Liver (tissue), 9 donors: Measurements from ENCODE around the gene SNRNP70. TPM values are rescaled to one million over a fixed set of nuclear protein-coding genes. Genes with fewer than 3 reads are reported as not detected.
"Not testable (repeated sequence)": the region's sequence is repeated elsewhere in the genome, so short reads cannot be mapped to it uniquely, and the experiment has no call there.

Experiments used
- DNase-seq: peaks from one replicate; pipeline ENCODE4 v3.0.0-alpha.2; 2017; ENCODE audit warnings: low spot score
- H3K27ac ChIP-seq, 2 donors: one replicate each; pipeline ENCODE4 v1.7.0; 2013; ENCODE audit warnings: inconsistent platforms in 2 of 2, low read length in 2 of 2, control low read depth in 1 of 2, low read depth in 1 of 2, mild to moderate bottlenecking in 1 of 2
- H3K27me3 ChIP-seq, 4 donors: one replicate each; pipeline versions ENCODE4 v1.6.1 to v1.7.0; 2013; ENCODE audit warnings: low read length in 3 of 4, inconsistent platforms in 1 of 4, mild to moderate bottlenecking in 1 of 4, moderate library complexity in 1 of 4; ENCODE audit not compliant: control insufficient read depth in 4 of 4, insufficient read depth in 4 of 4
- H3K36me3 ChIP-seq, 4 donors: one replicate each; pipeline versions ENCODE4 v1.6.1 to v1.7.0; 2013; ENCODE audit warnings: low read length in 3 of 4, mild to moderate bottlenecking in 3 of 4, low read depth in 1 of 4, moderate library complexity in 1 of 4; ENCODE audit not compliant: control insufficient read depth in 4 of 4, insufficient read depth in 3 of 4
- H3K4me1 ChIP-seq, 4 donors: one replicate each; pipeline versions ENCODE4 v1.6.1 to v1.7.0; 2013; ENCODE audit warnings: low read length in 3 of 4, mild to moderate bottlenecking in 3 of 4, moderate library complexity in 1 of 4; ENCODE audit not compliant: control insufficient read depth in 4 of 4, insufficient read depth in 4 of 4
- H3K4me3 ChIP-seq, 3 donors: one replicate each; pipeline versions ENCODE4 v1.6.1 to v1.7.0; 2013; ENCODE audit warnings: low read length in 3 of 3, control low read depth in 1 of 3, low read depth in 1 of 3, mild to moderate bottlenecking in 1 of 3
- H3K9ac ChIP-seq, 2 donors: one replicate each; pipeline ENCODE4 v1.7.0; 2013; ENCODE audit warnings: low read length in 2 of 2, mild to moderate bottlenecking in 2 of 2, moderate library complexity in 2 of 2, control low read depth in 1 of 2, low read depth in 1 of 2
- H3K9me3 ChIP-seq, 4 donors: one replicate each; pipeline versions ENCODE4 v1.6.1 to v1.7.0; 2013; ENCODE audit warnings: low read length in 3 of 4; ENCODE audit not compliant: control insufficient read depth in 4 of 4
- ATF3 ChIP-seq: IDR thresholded peaks from 2 replicates; pipeline ENCODE4 v1.6.1; 2016; ENCODE audit warnings: antibody characterized with exemption
- CTCF ChIP-seq: fragments of 150-350 bp; IDR thresholded peaks from 2 replicates; pipeline ENCODE4 v1.5.1; 2017; ENCODE audit warnings: improper control_type of control experiment, low read depth, low read length; ENCODE audit not compliant: missing input control
- EGR1 ChIP-seq, 2 donors: IDR thresholded peaks; 2 replicates each; pipeline ENCODE4 v1.6.1; 2016 to 2018; ENCODE audit warnings: antibody characterized with exemption in 2 of 2, low read depth in 2 of 2
- FOXA1 ChIP-seq: IDR thresholded peaks from 2 replicates; pipeline ENCODE4 v1.6.1; 2016; ENCODE audit warnings: antibody characterized with exemption
- FOXA2 ChIP-seq: IDR thresholded peaks from 2 replicates; pipeline ENCODE4 v1.6.1; 2016; ENCODE audit warnings: antibody characterized with exemption
- GABPA ChIP-seq, 2 donors: IDR thresholded peaks in 1 of 2; conservative IDR thresholded peaks in 1 of 2; 2 replicates each; pipeline ENCODE4 v1.6.1; 2016; ENCODE audit warnings: antibody characterized with exemption in 2 of 2, mild to moderate bottlenecking in 1 of 2, moderate library complexity in 1 of 2
- HNF4A ChIP-seq, 2 donors: conservative IDR thresholded peaks; 2 replicates each; pipeline ENCODE4 v1.6.1; 2016; ENCODE audit warnings: antibody characterized with exemption in 2 of 2, mild to moderate bottlenecking in 2 of 2
- HNF4G ChIP-seq: IDR thresholded peaks from 2 replicates; pipeline ENCODE4 v1.6.1; 2016; ENCODE audit warnings: antibody characterized with exemption
- JUND ChIP-seq, 2 donors: IDR thresholded peaks; 2 replicates each; pipeline ENCODE4 v1.6.1; 2016; ENCODE audit warnings: antibody characterized with exemption in 2 of 2
- MAX ChIP-seq: IDR thresholded peaks from 2 replicates; pipeline ENCODE4 v1.6.1; 2016; ENCODE audit warnings: antibody characterized with exemption
- NR2F2 ChIP-seq: IDR thresholded peaks from 2 replicates; pipeline ENCODE4 v1.6.1; 2016; ENCODE audit warnings: antibody characterized with exemption
- RAD21 ChIP-seq, 2 donors: IDR thresholded peaks; 2 replicates each; pipeline ENCODE4 v1.6.1; 2016; ENCODE audit warnings: antibody characterized with exemption in 2 of 2, mild to moderate bottlenecking in 2 of 2
- REST ChIP-seq: IDR thresholded peaks from 2 replicates; pipeline ENCODE4 v1.6.1; 2016; ENCODE audit warnings: antibody characterized with exemption, mild to moderate bottlenecking
- RXRA ChIP-seq, 2 donors: IDR thresholded peaks; 2 replicates each; pipeline ENCODE4 v1.6.1; 2017 to 2018; ENCODE audit warnings: antibody characterized with exemption in 2 of 2, mild to moderate bottlenecking in 1 of 2
- SP1 ChIP-seq: IDR thresholded peaks from 2 replicates; pipeline ENCODE4 v1.6.1; 2018; ENCODE audit warnings: antibody characterized with exemption, mild to moderate bottlenecking
- TAF1 ChIP-seq: conservative IDR thresholded peaks from 2 replicates; pipeline ENCODE4 v1.6.1; 2016; ENCODE audit warnings: antibody characterized with exemption, mild to moderate bottlenecking
- YY1 ChIP-seq: IDR thresholded peaks from 2 replicates; pipeline ENCODE4 v1.6.1; 2016; ENCODE audit warnings: antibody characterized with exemption, mild to moderate bottlenecking
- ZBTB33 ChIP-seq: IDR thresholded peaks from 2 replicates; pipeline ENCODE4 v1.6.1; 2016; ENCODE audit warnings: antibody characterized with exemption
- WGBS: extraction: QIAGEN DNeasy Blood & Tissue Kit; methylation state at CpG from one replicate; pipeline ENCODE4 v1.1.7; 2013; 5-methylcytosine and 5-hydroxymethylcytosine counted together
- polyA plus RNA-seq, 2 donors: library from polyadenylated mRNA; stranded (reverse) in 1 of 2; unstranded in 1 of 2; fragments of 200-250 nt in 1 of 2; fragments of >200 nt in 1 of 2; fragmentation: Nextera tagmentation in 1 of 2; extraction: Ambion mirVana in 1 of 2; gene quantifications; one replicate each; pipeline versions ENCODE4 v1.2.1 to v1.2.3, GENCODE V29; 2013 to 2015
- total RNA-seq, 2 donors: library from RNA; depleted of rRNA; stranded (reverse); fragments of >200 nt; gene quantifications; one replicate each; pipeline ENCODE4 v1.2.3, GENCODE V29; 2014
- donor health status: healthy.
- donor health status: healthy.
- donor health status: healthy.
- donor health status: healthy.
- donor health status: healthy.

SNRNP70 gene
- total RNA-seq (100 to 1,000 TPM; 118 to 166 TPM), polyA plus RNA-seq (10 to 100 TPM; 34.2 to 71.6 TPM)

GRCh38 chr19:49085020-49085867 lies at the start of gene SNRNP70:
TSS of gene SNRNP70 (plus strand) at chr19:49085451. CDS start at chr19:49086415, 964 bp downstream.
- H3K9me3 ChIP-seq: no peaks in the 10 kb centered on the region
- H3K27ac ChIP-seq: peak within 1 kb of the TSS; percentile 90
- peak within 1 kb of the TSS; percentile 85 to 97 (median 89) for H3K4me3 ChIP-seq
- TF ChIP-seq TAF1: peak; percentile 22
- TF ChIP-seq REST: peak; percentile 61
- TF ChIP-seq EGR1 (IDR thresholded peaks at IDR 0.05; ENCODE audit: low read depth in 2 of 2): peak; percentile 70 to 86
- peak; percentile 75 for TF ChIP-seq MAX
- TF ChIP-seq RAD21 (IDR thresholded peaks at IDR 0.05): peak in 1 of 2 donors; percentile 15
- no peak for TF ChIP-seq CTCF
- TF ChIP-seq ZBTB33: peak; percentile 98
- peak in 1 of 2 donors; percentile 36 for TF ChIP-seq HNF4A (conservative IDR thresholded peaks at IDR 0.05)
- TF ChIP-seq FOXA2: no peak
- TF ChIP-seq JUND (IDR thresholded peaks at IDR 0.05): no peak
- TF ChIP-seq SP1: peak; percentile 80
- peak; percentile 58 to 70 for TF ChIP-seq RXRA (IDR thresholded peaks at IDR 0.05)
- TF ChIP-seq FOXA1: peak; percentile 75
- TF ChIP-seq GABPA (IDR thresholded peaks at IDR 0.05 in 1 of 2, conservative IDR thresholded peaks at IDR 0.05 in 1 of 2): peak in 1 of 2 donors; percentile 67
- no peak for TF ChIP-seq HNF4G
- peak; percentile 56 for TF ChIP-seq YY1
- TF ChIP-seq ATF3: peak; percentile 30
- peak; percentile 64 for TF ChIP-seq NR2F2
- peaks cover 2 to 16% (median 9%) of the 10 kb centered on the region in 4 donors for H3K36me3 ChIP-seq
- peak; percentile 98 for DNase-seq
- no peaks in the 10 kb centered on the region for H3K27me3 ChIP-seq
- peak within 1 kb of the TSS; percentile 75 to 79 for H3K9ac ChIP-seq
- peaks cover 11 to 26% (median 19%) of the 10 kb centered on the region in 4 donors for H3K4me1 ChIP-seq
- under 1% methylated on average over 89 of the region's 89 CpGs for WGBS

- H3K4me1 ChIP-seq, H3K4me3 ChIP-seq, H3K9ac ChIP-seq, H3K27ac ChIP-seq, H3K36me3 ChIP-seq, H3K9me3 ChIP-seq, H3K27me3 ChIP-seq, DNase-seq: not testable (repeated sequence)
- WGBS: 62% methylated on average over 18 of the region's 18 CpGs
These were observed 48.4 kb upstream of the SNRNP70 start, which contains the start of gene CGB1 for GRCh38 chr19:49036815-49037214. TSS of gene CGB1 (minus strand) at chr19:49036895. CDS start at chr19:49036711, 184 bp downstream.

- not testable (repeated sequence) for H3K9me3 ChIP-seq, H3K27me3 ChIP-seq, H3K36me3 ChIP-seq, H3K27ac ChIP-seq, H3K4me3 ChIP-seq, DNase-seq, H3K4me1 ChIP-seq, H3K9ac ChIP-seq
- 86% methylated on average over 7 of the region's 8 CpGs for WGBS
These were observed 47.1 kb upstream of the SNRNP70 start for GRCh38 chr19:49038111-49038510.
